Mononuclear cell (primary cell): ENCODE data around the gene BICDL2. TPM values are rescaled to one million over a fixed set of nuclear protein-coding genes. Genes with fewer than 3 reads are reported as not detected.
"Not testable (repeated sequence)": the region's sequence is repeated elsewhere in the genome, so short reads cannot be mapped to it uniquely, and the experiment has no call there.

Source experiments
- H3K27me3 ChIP-seq: 2 replicates; pipeline ENCODE4 v1.6.0; 2011; ENCODE audit warnings: low read length, control low read depth; ENCODE audit not compliant: insufficient read depth
- H3K4me1 ChIP-seq: 2 replicates; pipeline ENCODE4 v1.5.1; 2011; ENCODE audit warnings: mild to moderate bottlenecking, low read length, control low read depth; ENCODE audit not compliant: insufficient read depth
- H3K4me3 ChIP-seq: 2 replicates; pipeline ENCODE4 v1.5.1; 2011; ENCODE audit warnings: mild to moderate bottlenecking, low read length, moderate library complexity
- H3K9me3 ChIP-seq: 2 replicates; pipeline ENCODE4 v1.5.1; 2011; ENCODE audit warnings: low read depth, mild to moderate bottlenecking, control low read depth, low read length
- total RNA-seq: library from RNA; depleted of rRNA; stranded (reverse); fragments of >200 nt; gene quantifications from one replicate; pipeline ENCODE4 v1.2.3, GENCODE V29; 2012

BICDL2 gene
- total RNA-seq, 1 donor, result 0.10 TPM

DNA sequence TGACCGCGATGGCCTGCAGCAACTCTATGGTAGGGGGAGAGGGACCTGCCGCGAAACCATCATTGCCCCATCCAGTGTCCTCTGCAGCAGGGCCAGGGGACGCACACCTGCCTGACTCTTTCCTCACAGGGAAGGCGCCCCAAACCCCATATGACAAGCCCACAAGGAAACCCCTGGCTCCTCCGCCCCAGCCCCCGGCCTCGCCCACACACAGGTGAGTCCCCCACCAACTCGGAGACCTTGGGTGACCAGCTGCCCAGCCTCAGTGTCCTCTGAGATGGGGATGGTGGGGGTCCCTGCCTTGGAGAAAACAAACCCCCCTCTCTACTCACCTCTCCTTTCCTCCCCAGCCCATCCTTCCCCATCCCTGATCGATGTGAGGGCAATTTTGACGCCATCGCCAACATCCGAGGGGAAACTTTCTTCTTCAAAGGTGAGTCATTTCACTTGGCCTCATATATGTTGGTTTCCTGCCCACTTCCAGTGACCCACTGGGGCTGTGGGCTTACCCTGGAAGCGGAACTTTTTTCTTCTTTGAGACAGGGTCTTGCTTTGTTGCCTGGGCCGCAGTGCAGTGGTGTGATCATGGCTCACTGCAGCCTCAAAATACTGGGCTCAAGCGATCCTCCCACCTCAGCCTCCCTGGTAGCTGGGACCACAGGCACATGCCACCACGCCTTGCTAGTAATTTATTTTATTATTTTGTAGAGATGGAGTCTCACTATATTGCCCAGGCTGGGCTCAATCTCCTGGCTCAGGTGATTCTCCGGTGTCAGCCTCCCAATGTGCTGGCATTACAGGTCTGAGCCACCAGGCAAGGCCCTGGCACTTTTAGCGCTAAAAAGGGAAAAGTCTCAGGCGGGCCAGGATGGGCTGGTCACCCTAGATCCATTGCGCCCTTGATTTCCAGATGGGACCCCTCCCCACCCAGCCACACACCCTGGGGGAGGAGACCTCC is 20.7 kb upstream of the BICDL2 start:
- H3K27me3 ChIP-seq, result no peaks in the 10 kb centered on the region
- H3K4me3 ChIP-seq, result no peak overlapping the region
- H3K9me3 ChIP-seq, result no peaks in the 10 kb centered on the region
- peaks cover 77% of the 10 kb centered on the region for H3K4me1 ChIP-seq

DNA sequence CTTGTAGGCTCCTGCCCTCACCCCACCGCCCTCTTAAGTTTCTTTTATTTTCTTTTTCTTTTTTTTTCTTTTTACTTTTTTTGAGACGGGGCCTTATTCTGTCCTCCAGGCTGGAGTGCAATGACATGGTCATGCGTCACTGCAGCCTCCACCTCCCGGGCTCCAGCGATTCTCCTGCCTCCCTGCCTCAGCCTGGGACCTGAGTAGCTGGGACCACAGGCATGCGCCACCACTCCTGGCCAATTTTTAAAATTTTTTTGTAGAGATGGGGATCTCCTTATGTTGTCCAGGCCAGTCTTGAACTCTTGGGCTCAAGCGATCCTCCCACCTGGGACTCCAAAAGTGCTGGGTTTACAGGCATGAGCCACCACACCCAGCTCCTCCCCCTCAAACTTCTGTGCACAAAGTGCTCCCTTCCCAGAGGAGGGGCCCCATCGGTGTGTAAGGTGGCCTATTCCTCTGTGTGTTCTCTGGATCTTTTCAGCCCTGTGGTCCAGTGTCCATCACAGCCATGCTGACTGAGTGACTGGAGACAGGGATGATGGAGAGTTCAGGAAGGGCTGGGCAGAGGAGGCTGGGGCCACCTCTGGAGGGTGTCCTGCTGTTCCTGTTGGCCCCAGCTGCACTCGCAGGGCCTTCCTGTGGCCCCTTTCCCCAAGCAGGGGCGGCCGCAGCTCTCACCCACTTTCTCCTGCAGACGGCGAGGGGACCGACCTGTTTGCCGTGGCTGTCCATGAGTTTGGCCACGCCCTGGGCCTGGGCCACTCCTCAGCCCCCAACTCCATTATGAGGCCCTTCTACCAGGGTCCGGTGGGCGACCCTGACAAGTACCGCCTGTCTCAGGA is 19.8 kb upstream of the BICDL2 start:
- H3K4me3 ChIP-seq, result no peak overlapping the region
- peaks cover 77% of the 10 kb centered on the region for H3K4me1 ChIP-seq

DNA sequence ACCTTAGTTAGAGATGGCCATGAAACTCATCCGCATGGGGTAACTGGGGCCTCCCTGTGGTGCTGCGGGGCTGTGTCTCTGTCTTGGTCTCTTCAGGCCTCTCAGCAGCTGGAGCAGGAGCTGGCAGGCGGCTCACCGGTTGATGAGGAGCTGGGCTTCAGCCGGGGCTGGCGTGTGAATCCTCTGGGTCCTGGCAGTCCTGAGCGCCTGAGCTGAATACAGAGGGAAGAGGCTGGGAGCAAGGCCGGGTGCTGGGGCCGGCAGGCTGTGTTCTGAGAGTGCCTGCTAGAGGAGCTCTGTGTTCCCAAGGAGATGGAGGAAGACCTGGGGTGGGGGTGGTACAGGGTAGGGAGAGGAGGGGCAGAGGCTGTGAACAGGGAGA is 19.0 kb upstream of the BICDL2 start:
- H3K4me3 ChIP-seq, H3K27me3 ChIP-seq, H3K9me3 ChIP-seq: not testable (repeated sequence)
- H3K4me1 ChIP-seq, result peaks cover 83% of the 10 kb centered on the region

More for the DNA sequence above, 19.8 kb upstream of the BICDL2 start:
- H3K27me3 ChIP-seq, result no peaks in the 10 kb centered on the region
- no peaks in the 10 kb centered on the region for H3K9me3 ChIP-seq

DNA sequence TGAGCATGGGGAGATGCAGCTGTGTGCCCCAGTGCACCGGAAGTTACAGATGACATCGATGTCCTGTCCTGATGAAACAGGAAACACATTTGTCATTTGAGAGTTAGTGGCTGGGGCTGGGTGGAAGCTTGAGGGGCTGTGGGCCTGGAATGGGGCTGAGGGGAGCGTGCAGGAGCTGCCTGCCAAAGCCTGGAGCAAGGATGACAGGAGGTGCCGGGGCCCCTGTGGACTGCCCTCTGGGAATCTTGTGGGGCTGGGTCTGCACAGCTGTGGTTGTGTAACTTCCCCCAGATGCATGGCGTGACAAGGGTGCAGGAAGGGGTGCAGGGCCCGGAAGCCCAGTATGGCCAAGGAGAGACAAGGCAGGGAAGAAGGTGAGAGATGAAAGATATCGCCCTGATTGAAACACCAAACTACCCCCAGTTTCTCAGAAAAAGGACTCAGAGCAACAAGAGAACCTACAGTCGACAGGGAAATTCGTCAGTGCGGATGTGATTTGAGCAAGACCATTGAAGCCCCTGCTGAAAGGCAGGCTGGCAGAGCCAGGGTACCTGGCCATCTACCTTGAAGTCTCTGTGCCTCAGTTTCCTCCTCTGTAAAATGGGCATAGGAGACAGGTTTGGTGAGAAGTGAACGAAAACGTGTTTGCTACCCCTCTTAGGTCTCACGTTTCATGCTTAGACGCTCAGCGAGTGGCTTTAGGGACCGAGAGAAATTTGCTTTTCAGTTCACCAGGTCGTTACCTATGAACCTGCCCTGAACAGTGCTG is 18.4 kb upstream of the BICDL2 start:
- Histone ChIP-seq H3K4me3 (peak overlapping the region; percentile 3), H3K9me3 (no peaks in the 10 kb centered on the region), H3K27me3 (no peaks in the 10 kb centered on the region), H3K4me1 (peaks cover 86% of the 10 kb centered on the region)

DNA sequence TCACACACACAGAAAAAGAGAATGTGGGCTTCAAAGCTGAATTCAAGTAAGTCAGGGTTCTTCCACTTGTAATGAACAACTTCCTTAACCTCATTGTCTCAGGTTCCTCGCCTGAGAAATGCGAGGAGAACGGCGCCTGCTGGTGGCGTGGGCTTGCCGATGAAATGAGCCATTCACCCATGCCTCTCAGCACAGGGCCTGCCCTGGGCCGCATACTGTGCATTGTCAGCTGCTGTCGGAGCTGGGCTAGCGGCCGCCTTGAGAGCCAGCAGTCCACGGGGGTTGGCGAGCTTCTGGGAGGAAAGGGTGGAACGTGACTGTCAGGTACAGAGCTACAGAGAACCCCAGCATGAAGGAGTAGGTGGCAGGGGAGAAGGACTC is 16.6 kb upstream of the BICDL2 start:
- not testable (repeated sequence) for H3K4me3 ChIP-seq, H3K27me3 ChIP-seq, H3K9me3 ChIP-seq
- H3K4me1 ChIP-seq, result peaks cover 93% of the 10 kb centered on the region

DNA sequence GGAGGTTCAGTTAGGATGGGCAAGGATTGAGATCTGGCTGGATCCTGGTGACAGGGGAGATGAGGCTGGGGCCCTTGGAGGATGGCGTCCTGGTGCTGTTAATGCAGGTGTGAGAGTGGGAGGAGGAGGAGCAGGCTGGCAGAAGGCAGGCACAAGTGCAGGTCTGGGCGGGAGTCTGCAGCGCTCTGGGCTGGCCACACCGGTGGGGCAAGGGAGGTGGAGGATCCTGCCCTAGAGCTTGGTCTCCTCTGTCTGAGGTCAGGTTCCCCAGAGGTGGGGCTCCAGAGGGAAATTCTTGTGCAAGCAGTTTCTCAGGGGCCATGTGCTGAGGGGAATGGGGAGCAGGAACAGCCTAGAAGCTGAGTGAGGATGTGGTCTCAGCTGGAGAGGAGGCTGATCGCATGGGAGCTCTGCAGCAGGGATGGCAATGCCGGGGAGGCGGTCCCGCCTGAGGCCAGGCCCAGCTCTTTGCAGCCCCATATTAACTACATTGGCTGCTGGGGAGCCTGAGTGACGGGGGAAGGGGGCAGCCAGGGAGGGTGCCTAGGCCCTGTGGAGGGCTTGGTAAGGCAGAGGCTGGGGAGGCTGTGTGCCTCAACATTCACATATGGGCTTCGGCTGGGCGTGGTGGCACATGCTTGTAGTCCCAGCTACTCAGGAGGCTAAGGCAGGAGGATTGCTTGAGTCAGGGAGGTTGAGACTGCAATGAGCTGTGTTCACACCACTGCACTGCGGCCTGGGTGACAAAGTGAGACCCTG is 16.0 kb upstream of the BICDL2 start:
- not testable (repeated sequence) for H3K27me3 ChIP-seq, H3K4me3 ChIP-seq, H3K9me3 ChIP-seq
- H3K4me1 ChIP-seq, result peaks cover 93% of the 10 kb centered on the region

DNA sequence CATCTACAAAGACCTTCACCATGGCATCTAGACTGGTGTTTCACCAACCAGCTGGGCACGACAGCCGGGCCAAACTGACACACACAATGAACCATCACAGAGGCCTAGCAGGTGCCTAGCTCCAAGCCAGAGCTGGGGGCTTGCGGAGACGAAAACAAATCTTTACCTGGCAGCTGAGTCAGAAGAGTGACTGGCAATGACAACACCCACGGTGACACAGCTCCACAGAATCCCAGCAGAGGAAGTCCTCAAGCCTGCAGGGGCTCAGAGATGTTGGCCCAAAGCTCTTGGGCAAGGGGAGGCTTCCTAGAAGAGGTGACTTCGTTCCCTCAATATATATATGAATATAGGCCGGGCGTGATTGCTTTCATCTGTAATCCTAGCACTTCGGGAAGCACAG is 14.8 kb upstream of the BICDL2 start:
- Histone ChIP-seq H3K4me1 (peaks cover 93% of the 10 kb centered on the region), H3K4me3 (no peak overlapping the region), H3K9me3 (no peaks in the 10 kb centered on the region), H3K27me3 (peaks cover 3% of the 10 kb centered on the region)

DNA sequence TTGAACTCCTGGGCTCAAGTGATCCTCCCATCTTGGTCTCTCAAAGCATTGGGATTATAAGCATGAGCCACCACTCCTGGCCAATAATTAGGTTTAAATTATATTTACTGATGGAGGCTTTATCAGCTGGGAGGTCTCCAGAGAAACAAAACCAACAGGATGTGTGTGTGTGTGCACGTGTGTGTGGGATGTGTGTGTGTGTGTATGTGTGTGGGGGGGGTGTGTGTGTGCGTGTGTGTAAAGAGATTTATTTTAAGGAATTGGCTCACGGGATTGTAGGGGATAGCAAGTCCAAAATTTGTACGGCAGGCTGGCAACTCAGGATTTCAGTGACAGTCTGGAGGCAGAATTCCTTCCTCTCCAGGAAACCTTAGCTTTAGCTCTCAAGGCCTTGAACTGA is 14.3 kb upstream of the BICDL2 start:
- Histone ChIP-seq H3K4me3 (peak overlapping the region; percentile 20), H3K27me3 (peaks cover 3% of the 10 kb centered on the region), H3K4me1 (peaks cover 94% of the 10 kb centered on the region), H3K9me3 (no peaks in the 10 kb centered on the region)

DNA sequence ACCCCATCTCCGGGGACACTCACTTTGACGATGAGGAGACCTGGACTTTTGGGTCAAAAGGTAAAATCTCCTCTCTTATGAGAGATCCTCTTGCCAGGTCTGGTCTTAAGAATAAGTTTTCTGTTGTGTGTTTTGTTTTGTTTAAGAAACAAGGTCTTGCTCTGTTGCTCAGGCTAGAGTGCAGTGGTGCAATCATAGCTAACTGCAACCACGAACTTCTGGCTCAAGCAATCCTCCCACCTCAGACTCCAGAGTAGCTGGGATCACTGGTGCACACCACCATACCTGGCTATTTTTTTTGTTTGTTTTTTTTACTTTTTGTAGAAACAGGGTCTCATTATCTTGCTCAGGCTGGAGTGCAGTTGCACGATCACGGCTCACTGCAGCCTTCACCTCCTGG is 13.7 kb upstream of the BICDL2 start:
- H3K9me3 ChIP-seq, result no peaks in the 10 kb centered on the region

DNA sequence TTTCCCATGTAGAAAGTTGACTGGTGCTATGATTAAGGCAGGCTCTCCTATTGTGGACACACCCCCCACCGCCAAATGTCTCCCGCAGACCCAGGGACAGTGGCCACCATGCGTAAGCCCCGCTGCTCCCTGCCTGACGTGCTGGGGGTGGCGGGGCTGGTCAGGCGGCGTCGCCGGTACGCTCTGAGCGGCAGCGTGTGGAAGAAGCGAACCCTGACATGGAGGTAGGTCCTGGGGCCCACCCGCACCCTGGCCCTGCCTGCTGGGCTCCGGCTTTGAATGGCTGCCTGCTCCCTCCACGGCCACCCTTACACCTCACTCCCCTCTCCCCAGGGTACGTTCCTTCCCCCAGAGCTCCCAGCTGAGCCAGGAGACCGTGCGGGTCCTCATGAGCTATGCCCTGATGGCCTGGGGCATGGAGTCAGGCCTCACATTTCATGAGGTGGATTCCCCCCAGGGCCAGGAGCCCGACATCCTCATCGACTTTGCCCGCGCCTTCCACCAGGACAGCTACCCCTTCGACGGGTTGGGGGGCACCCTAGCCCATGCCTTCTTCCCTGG is 13.3 kb upstream of the BICDL2 start:
- Histone ChIP-seq H3K27me3 (peaks cover 3% of the 10 kb centered on the region), H3K4me3 (peak overlapping the region; percentile 20), H3K9me3 (no peaks in the 10 kb centered on the region), H3K4me1 (peaks cover 93% of the 10 kb centered on the region)

More for the DNA sequence above, 13.7 kb upstream of the BICDL2 start:
- peaks cover 94% of the 10 kb centered on the region for H3K4me1 ChIP-seq
- H3K4me3 ChIP-seq, result peak overlapping the region; percentile 20
- H3K27me3 ChIP-seq, result peaks cover 3% of the 10 kb centered on the region

DNA sequence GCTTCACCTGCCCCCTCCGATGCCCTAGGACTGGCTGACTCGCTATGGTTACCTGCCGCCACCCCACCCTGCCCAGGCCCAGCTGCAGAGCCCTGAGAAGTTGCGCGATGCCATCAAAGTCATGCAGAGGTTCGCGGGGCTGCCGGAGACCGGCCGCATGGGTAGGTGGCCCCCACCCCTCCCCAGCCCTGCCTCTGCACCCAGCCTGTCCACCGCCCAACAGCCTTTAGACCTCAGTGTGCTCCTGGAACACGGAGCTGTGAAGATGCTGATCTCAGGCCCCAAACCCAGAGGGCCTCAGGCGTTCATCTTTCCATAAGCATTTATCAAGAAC is 10.6 kb upstream of the BICDL2 start:
- Histone ChIP-seq H3K4me3 (peak overlapping the region; percentile 41), H3K27me3 (peaks cover 21% of the 10 kb centered on the region)

DNA sequence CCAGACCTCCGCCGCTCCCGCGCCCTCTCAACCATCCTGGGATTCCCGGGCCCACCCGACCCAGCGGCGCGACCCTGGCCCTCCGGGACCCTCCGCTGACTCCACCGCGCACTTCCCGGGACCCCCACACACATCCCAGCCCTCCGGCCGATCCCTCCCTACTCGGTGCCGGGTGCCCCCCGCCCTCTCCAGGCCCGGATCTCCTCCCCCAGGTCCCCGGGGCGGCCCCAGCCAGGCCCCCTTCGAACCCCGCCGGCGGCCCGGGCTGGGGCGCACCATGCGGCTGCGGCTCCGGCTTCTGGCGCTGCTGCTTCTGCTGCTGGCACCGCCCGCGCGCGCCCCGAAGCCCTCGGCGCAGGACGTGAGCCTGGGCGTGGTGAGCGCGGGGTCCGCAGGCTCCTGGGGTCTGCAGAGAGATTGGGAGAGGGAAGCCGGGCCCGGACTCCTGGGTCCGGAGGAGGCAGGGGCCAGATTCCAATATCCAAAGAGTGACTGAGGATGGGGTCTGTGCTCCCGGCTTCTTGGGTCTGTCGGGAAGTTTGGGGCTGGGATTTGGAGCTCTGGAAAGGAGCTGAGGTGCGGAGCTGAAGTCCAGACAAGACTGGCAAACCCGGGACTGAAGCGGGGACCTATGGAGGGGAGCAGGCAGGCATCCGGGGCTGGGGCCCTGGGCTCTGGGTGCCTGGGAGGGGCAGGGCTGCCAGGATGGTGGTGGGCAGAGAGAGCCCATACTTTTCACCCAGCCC is 10.1 kb upstream of the BICDL2 start:
- no peaks in the 10 kb centered on the region for H3K9me3 ChIP-seq
- H3K4me3 ChIP-seq, result peak overlapping the region; percentile 41
- H3K27me3 ChIP-seq, result peaks cover 21% of the 10 kb centered on the region
- H3K4me1 ChIP-seq, result peaks cover 83% of the 10 kb centered on the region

More for the DNA sequence above, 10.6 kb upstream of the BICDL2 start:
- H3K9me3 ChIP-seq, result no peaks in the 10 kb centered on the region
- H3K4me1 ChIP-seq, result peaks cover 87% of the 10 kb centered on the region

DNA sequence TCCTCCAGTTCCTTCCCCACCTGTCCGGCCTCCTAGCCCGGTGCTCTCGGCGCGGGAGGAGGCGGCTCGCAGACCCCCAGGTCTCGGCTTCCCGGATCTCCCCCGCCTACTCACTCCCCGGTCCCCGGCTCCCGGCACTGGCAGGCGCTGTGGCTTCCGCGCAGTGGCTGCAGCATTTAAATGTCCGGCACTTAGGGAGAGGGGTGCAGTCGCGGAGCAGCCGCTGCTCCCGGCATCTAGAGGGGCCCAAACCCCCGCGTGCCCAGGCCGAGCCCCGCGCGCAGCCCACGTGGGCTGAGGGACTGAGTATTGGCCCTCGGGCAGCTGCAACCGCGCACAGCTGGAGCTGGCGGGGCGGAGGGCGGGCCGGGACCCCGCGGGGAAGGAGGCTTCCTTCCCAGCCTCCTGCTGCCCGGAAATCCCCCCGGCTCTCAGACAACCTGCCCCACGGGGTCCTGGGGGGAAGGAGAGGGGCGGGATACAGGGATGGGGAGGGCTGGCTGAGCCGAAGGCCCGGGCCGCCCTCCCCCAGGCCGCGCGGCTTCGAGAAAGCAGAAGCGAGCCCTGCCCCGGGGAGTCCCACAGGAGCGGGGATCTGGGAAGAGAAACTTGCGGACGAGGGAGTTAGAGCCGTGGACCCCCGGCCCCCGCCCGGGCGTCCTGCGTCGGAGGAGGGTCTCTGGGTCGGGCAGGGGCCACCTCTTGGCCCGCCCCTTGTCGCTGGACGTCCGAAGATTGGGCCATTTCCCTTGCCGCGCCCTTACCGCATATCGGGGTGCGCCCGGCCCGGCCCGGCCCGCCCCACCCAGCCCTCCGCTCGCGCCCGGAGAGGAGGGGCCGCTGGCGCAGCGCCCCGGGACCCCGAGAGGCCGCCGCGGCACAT is 9.3 kb upstream of the BICDL2 start, which contains the start of gene MMP25:
Gene MMP25, plus strand, starts transcription at position 804 of the 883 bp plus-strand sequence. CDS start 357 bp downstream, outside the sequence.
- Histone ChIP-seq H3K9me3 (no peaks in the 10 kb centered on the region), H3K4me3 (peak within 1 kb of the TSS; percentile 41), H3K27me3 (peaks cover 21% of the 10 kb centered on the region), H3K4me1 (peaks cover 74% of the 10 kb centered on the region)
